ENCODE measurements around the gene JARID2.

Gene JARID2

DNA sequence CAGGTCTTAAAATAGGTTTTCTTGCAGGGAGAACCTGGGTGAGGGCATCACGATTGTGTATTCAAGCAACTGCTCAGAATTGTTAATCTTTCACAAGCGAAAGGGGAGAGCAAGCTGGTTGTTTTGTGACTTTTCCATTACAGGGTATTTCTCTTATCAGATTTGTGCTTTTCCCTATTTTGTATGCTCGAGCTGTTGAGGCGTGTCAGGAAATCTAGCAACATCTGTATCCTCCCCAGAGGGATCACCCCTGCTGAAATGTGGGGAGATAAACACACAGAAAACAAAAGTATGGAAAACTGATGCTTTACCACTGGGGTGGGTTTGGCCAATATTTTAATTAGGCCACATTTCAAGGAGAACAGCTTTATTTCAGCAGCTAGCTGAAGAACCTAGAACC lies 230.0 kb downstream of the JARID2 start:
- Histone ChIP-seq H3K36me3 (ENCODE audit: control insufficient read depth in 5 of 5, insufficient read depth in 5 of 5, low read length in 5 of 5) (peaks cover 0 to 8% (median 5%) of the 10 kb centered on the region in 5 donors), H3K9me3 (ENCODE audit: control insufficient read depth in 5 of 5, low read length in 5 of 5) (no peaks in the 10 kb centered on the region), H3K27me3 (ENCODE audit: control insufficient read depth in 5 of 5, insufficient read depth in 4 of 5, low read length in 5 of 5) (no peaks in the 10 kb centered on the region), H3K9ac (ENCODE audit: low read length in 5 of 5) (no peak overlapping the region), H3K27ac (ENCODE audit: low read depth, low read length) (no peak overlapping the region), H3K4me3 (ENCODE audit: low read depth in 1 of 5, low read length in 5 of 5) (no peak overlapping the region), H3K4me1 (ENCODE audit: control insufficient read depth in 5 of 5, insufficient read depth in 5 of 5, low read length in 5 of 5) (peaks cover 0 to 40% (median 3%) of the 10 kb centered on the region in 5 donors)

DNA sequence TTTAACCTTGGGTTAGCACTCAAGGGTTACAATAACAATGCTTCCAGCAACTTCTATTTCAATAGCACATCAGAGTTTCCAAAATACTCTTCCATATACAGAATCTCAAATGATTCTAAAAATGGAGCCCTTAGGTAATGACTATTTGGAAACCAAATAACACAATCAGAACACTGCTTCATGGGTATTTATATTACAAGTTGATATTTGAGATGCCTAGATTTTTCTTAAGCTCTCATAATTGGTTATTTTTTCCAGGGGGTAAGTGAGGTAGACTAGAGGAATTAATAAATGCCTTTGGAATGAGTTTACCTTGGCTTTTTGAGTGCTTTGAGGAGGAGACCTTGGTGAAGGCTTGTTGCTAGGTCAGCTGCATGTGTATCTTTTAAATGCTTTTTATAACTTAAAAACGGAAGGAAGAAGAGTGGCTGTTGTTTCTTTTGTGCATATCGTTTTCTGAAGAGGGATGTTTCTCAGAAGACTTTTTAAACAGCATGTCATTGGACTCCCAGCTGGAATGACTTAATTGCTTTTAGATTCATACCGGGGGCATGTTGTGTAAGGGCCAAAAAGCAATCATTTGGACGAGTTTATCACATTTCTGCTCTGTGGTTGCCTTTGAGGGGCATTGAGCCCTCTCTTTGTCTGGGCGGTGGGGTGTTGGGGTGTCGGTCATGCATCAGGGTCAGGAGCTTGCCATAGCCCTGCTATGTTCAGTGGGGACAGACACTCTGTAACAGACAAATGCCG lies 230.9 kb downstream of the JARID2 start:
- Histone ChIP-seq H3K9me3 (ENCODE audit: control insufficient read depth in 5 of 5, low read length in 5 of 5) (no peaks in the 10 kb centered on the region), H3K4me1 (ENCODE audit: control insufficient read depth in 5 of 5, insufficient read depth in 5 of 5, low read length in 5 of 5) (peaks cover 0 to 40% (median 3%) of the 10 kb centered on the region in 5 donors), H3K4me3 (ENCODE audit: low read depth in 1 of 5, low read length in 5 of 5) (no peak overlapping the region), H3K27me3 (ENCODE audit: control insufficient read depth in 5 of 5, insufficient read depth in 4 of 5, low read length in 5 of 5) (no peaks in the 10 kb centered on the region), H3K9ac (ENCODE audit: low read length in 5 of 5) (no peak overlapping the region), H3K36me3 (ENCODE audit: control insufficient read depth in 5 of 5, insufficient read depth in 5 of 5, low read length in 5 of 5) (peaks cover 0 to 6% (median 5%) of the 10 kb centered on the region in 5 donors), H3K27ac (ENCODE audit: low read depth, low read length) (no peak overlapping the region)

DNA sequence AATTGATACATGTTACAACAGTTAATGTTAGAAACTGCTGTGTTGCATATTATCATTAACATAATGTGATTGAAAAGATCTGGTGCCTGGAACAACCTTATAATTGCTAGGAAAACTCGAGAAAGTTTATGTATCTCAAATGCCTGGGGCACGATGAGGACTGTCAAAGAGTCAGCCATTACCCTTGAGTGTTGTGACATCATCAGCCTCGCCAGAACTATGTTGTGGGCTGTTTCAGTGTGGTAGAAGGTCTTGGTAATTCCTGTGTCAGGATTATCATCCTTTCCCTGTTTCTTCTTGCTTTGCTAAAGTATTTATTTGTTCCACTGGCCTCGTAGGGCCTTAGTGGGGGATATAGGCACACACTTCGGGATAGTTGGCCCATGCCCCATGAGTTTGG lies 231.9 kb downstream of the JARID2 start:
- Histone ChIP-seq H3K4me1 (ENCODE audit: control insufficient read depth in 5 of 5, insufficient read depth in 5 of 5, low read length in 5 of 5) (peaks cover 0 to 36% (median 3%) of the 10 kb centered on the region in 5 donors), H3K9me3 (ENCODE audit: control insufficient read depth in 5 of 5, low read length in 5 of 5) (no peaks in the 10 kb centered on the region), H3K27ac (ENCODE audit: low read depth, low read length) (no peak overlapping the region), H3K9ac (ENCODE audit: low read length in 5 of 5) (no peak overlapping the region), H3K4me3 (ENCODE audit: low read depth in 1 of 5, low read length in 5 of 5) (no peak overlapping the region), H3K36me3 (ENCODE audit: control insufficient read depth in 5 of 5, insufficient read depth in 5 of 5, low read length in 5 of 5) (peaks cover 0 to 6% (median 5%) of the 10 kb centered on the region in 5 donors), H3K27me3 (ENCODE audit: control insufficient read depth in 5 of 5, insufficient read depth in 4 of 5, low read length in 5 of 5) (no peaks in the 10 kb centered on the region)

DNA sequence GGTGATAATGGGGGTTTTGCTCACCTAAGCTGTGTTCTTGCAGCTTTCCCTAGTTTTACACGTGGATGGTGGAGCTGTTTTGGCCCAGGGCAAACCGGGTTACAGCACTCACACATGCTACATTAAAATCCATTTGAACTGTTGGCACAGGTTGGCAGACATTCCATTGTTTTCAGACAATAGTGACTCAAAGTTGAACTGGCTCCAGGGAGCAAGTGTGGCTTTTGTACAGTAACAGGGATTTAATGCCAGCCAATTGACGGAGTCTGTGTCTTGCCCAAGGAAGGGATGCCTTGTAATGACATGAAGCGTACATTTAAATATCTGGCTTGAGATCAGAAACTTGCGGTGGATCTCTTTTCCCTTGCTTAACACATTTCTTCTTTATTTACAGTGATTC lies 233.9 kb downstream of the JARID2 start:
- no peak overlapping the region for H3K4me3 ChIP-seq (ENCODE audit: low read depth in 1 of 5, low read length in 5 of 5)
- H3K9ac ChIP-seq (ENCODE audit: low read length in 5 of 5), result no peak overlapping the region
- no peaks in the 10 kb centered on the region for H3K9me3 ChIP-seq (ENCODE audit: control insufficient read depth in 5 of 5, low read length in 5 of 5)
- peaks cover 0 to 6% (median 5%) of the 10 kb centered on the region in 5 donors for H3K36me3 ChIP-seq (ENCODE audit: control insufficient read depth in 5 of 5, insufficient read depth in 5 of 5, low read length in 5 of 5)
- no peaks in the 10 kb centered on the region for H3K27me3 ChIP-seq (ENCODE audit: control insufficient read depth in 5 of 5, insufficient read depth in 4 of 5, low read length in 5 of 5)
- peaks cover 0 to 22% (median 3%) of the 10 kb centered on the region in 5 donors for H3K4me1 ChIP-seq (ENCODE audit: control insufficient read depth in 5 of 5, insufficient read depth in 5 of 5, low read length in 5 of 5)
- no peak overlapping the region for H3K27ac ChIP-seq (ENCODE audit: low read depth, low read length)

DNA sequence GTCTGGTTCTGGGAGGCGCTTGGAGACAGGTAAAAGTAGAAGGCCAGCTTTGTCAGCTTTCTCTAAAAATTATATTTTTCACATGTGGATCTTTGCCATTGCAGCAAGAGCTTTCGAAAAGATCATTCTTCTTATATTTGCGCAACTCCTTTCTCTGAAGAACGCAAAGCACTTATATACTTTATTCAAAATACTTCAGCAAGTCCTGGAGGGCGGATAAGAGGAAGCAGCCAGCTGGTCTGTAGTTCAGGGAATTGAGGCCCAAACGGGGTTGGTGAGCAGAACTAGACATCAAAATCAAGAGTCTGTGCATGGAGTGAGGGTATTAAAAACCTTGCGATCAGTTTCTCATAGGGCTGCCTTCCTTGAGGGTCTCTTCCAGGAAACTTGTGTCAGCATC lies 234.7 kb downstream of the JARID2 start:
- Histone ChIP-seq H3K4me1 (ENCODE audit: control insufficient read depth in 5 of 5, insufficient read depth in 5 of 5, low read length in 5 of 5) (peaks cover 0 to 22% (median 3%) of the 10 kb centered on the region in 5 donors), H3K9me3 (ENCODE audit: control insufficient read depth in 5 of 5, low read length in 5 of 5) (no peaks in the 10 kb centered on the region), H3K4me3 (ENCODE audit: low read depth in 1 of 5, low read length in 5 of 5) (no peak overlapping the region), H3K9ac (ENCODE audit: low read length in 5 of 5) (no peak overlapping the region), H3K27me3 (ENCODE audit: control insufficient read depth in 5 of 5, insufficient read depth in 4 of 5, low read length in 5 of 5) (no peaks in the 10 kb centered on the region), H3K27ac (ENCODE audit: low read depth, low read length) (no peak overlapping the region), H3K36me3 (ENCODE audit: control insufficient read depth in 5 of 5, insufficient read depth in 5 of 5, low read length in 5 of 5) (peaks cover 0 to 1% (median under 1%) of the 10 kb centered on the region in 5 donors)

DNA sequence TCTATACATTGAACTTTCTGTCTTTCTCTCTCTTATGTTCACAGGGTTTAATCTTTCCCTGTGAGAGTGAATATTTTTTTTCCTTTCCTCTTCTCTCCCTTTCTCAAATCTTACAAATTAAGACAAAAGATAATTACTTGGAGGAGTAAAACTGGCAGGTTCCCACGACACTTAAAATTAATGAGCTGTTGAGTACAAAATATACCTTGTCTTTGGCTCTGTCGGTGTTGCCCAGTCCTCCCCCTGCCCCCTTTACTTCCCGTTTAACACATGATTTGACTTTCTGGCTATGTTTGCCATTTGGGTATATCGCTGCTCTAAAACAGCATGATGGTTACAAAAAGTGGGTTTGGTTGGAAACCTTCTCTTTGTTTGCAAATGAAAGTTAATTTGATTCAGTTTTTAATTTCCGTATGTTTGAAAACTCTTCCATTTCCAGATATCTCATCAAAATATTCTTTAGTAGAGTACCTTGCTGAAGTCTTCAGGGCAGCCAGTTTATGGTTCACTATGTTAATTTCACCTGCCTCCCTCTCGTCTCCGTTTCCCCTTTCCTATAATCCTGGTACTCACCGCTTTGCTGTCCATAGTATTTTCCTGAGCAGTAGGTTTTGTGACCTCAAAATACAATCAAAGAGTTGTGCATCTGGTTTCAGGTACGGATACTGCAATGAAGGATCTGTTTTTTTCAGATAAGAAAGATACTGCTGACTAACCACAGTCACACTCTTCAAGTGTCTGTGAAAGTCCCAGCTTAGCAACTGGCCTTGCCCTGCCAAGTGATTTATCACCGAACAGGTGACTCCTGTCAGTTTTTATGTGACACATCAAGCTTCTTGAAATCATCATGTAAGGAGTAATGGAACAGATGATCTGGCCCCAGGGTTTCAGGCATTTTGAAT lies 235.8 kb downstream of the JARID2 start:
- Histone ChIP-seq H3K4me1 (ENCODE audit: control insufficient read depth in 5 of 5, insufficient read depth in 5 of 5, low read length in 5 of 5) (peaks cover 0 to 11% (median 0%) of the 10 kb centered on the region in 5 donors), H3K9ac (ENCODE audit: low read length in 5 of 5) (no peak overlapping the region), H3K4me3 (ENCODE audit: low read depth in 1 of 5, low read length in 5 of 5) (no peak overlapping the region)

DNA sequence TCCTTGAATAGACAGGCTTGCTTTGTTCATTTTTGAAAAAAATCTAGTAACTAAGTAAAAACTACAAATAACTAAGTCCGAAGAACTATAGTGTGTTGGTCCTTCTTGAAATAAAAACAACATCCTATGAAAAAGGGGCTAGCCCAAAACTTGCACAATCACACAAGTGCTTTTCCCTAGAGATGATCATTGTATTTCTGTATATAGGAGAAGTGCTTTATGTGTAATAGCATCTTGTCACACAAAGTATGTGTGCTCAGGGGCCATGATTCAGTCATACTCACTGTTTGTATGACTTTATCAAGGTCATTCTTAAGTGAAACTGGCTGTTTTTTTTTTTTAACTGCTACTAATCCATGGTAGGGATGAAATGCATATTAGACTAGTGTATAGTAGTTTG lies 237.2 kb downstream of the JARID2 start:
- H3K4me1 ChIP-seq (ENCODE audit: control insufficient read depth in 5 of 5, insufficient read depth in 5 of 5, low read length in 5 of 5), result peaks cover 0 to 6% (median 0%) of the 10 kb centered on the region in 5 donors

More for the DNA sequence above, 235.8 kb downstream of the JARID2 start:
- no peaks in the 10 kb centered on the region for H3K27me3 ChIP-seq (ENCODE audit: control insufficient read depth in 5 of 5, insufficient read depth in 4 of 5, low read length in 5 of 5)
- no peaks in the 10 kb centered on the region for H3K36me3 ChIP-seq (ENCODE audit: control insufficient read depth in 5 of 5, insufficient read depth in 5 of 5, low read length in 5 of 5)
- H3K9me3 ChIP-seq (ENCODE audit: control insufficient read depth in 5 of 5, low read length in 5 of 5), result no peaks in the 10 kb centered on the region
- H3K27ac ChIP-seq (ENCODE audit: low read depth, low read length), result no peak overlapping the region

DNA sequence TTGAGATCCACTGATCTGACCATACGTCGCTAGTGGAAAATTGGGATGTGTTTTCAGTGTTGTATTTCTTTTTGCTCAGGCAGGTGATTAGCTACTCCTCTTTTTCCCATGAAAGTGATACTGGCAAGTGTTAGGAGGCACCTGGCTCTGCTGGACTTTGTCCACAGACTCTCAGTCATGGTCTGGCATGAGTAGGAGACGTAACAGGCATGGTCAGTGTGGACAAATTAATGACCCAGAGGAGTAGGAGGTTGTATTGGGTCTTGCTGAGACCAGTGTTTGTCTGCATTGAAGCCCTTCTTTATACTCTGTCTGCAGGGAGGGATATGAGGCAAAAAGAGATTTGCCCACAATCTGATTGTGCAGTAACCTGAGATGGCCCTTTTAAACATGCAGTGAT lies 238.3 kb downstream of the JARID2 start:
- Histone ChIP-seq H3K4me3 (ENCODE audit: low read depth in 1 of 5, low read length in 5 of 5) (no peak overlapping the region), H3K27me3 (ENCODE audit: control insufficient read depth in 5 of 5, insufficient read depth in 4 of 5, low read length in 5 of 5) (no peaks in the 10 kb centered on the region), H3K4me1 (ENCODE audit: control insufficient read depth in 5 of 5, insufficient read depth in 5 of 5, low read length in 5 of 5) (peaks cover 0 to 6% (median 0%) of the 10 kb centered on the region in 5 donors), H3K9me3 (ENCODE audit: control insufficient read depth in 5 of 5, low read length in 5 of 5) (no peaks in the 10 kb centered on the region), H3K36me3 (ENCODE audit: control insufficient read depth in 5 of 5, insufficient read depth in 5 of 5, low read length in 5 of 5) (peaks cover 0 to 20% (median 19%) of the 10 kb centered on the region in 5 donors), H3K9ac (ENCODE audit: low read length in 5 of 5) (no peak overlapping the region), H3K27ac (ENCODE audit: low read depth, low read length) (no peak overlapping the region)

More for the DNA sequence above, 237.2 kb downstream of the JARID2 start:
- Histone ChIP-seq H3K27ac (ENCODE audit: low read depth, low read length) (no peak overlapping the region), H3K9ac (ENCODE audit: low read length in 5 of 5) (no peak overlapping the region), H3K4me3 (ENCODE audit: low read depth in 1 of 5, low read length in 5 of 5) (no peak overlapping the region), H3K36me3 (ENCODE audit: control insufficient read depth in 5 of 5, insufficient read depth in 5 of 5, low read length in 5 of 5) (peaks cover 0 to 10% (median 9%) of the 10 kb centered on the region in 5 donors), H3K9me3 (ENCODE audit: control insufficient read depth in 5 of 5, low read length in 5 of 5) (no peaks in the 10 kb centered on the region), H3K27me3 (ENCODE audit: control insufficient read depth in 5 of 5, insufficient read depth in 4 of 5, low read length in 5 of 5) (no peaks in the 10 kb centered on the region)

DNA sequence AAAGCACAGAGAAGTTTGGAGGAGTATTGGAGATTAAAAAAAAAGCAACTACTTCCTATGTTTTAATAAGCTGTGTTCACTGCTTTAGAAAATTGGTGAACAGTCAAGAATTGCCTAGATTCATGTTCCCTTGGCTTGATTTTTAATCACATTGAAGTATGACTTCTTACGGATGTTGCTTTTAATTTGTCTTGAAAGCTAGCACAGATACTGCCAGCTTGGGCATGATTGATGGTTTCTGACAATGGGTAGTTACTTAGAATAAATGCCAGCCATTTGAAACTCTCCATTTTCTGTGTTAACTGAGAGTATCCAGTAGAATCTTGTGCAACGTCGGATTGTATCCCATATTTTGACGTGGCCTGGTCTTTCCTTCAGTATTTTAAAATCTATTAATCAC lies 239.0 kb downstream of the JARID2 start:
- H3K9me3 ChIP-seq (ENCODE audit: control insufficient read depth in 5 of 5, low read length in 5 of 5), result no peaks in the 10 kb centered on the region
- H3K36me3 ChIP-seq (ENCODE audit: control insufficient read depth in 5 of 5, insufficient read depth in 5 of 5, low read length in 5 of 5), result peaks cover 0 to 25% (median 25%) of the 10 kb centered on the region in 5 donors
- no peak overlapping the region for H3K9ac ChIP-seq (ENCODE audit: low read length in 5 of 5)
- H3K27me3 ChIP-seq (ENCODE audit: control insufficient read depth in 5 of 5, insufficient read depth in 4 of 5, low read length in 5 of 5), result no peaks in the 10 kb centered on the region
- no peak overlapping the region for H3K27ac ChIP-seq (ENCODE audit: low read depth, low read length)
- peaks cover 0 to 2% (median 0%) of the 10 kb centered on the region in 5 donors for H3K4me1 ChIP-seq (ENCODE audit: control insufficient read depth in 5 of 5, insufficient read depth in 5 of 5, low read length in 5 of 5)
- no peak overlapping the region for H3K4me3 ChIP-seq (ENCODE audit: low read depth in 1 of 5, low read length in 5 of 5)

DNA sequence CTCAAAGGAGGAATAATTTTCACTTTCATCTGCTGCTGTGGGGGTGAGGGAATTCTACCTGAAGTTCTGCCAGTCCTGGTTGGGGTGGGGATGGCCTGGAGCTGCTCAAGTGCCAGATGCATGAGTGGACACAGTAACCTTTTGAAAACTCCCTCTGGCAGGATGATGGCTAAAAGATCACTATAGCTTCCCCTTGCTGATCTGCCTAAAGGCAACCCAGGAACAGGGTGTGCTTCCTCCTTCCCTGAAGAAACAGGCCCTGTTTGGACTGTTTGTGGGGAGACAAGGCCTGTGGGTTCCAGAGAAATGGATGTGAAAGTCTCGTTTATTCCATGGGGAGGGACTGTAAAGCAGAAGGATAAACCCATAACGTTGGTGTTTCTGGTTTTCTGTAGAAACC lies 240.1 kb downstream of the JARID2 start:
- Histone ChIP-seq H3K9ac (ENCODE audit: low read length in 5 of 5) (no peak overlapping the region), H3K36me3 (ENCODE audit: control insufficient read depth in 5 of 5, insufficient read depth in 5 of 5, low read length in 5 of 5) (peaks cover 0 to 25% (median 25%) of the 10 kb centered on the region in 5 donors), H3K4me3 (ENCODE audit: low read depth in 1 of 5, low read length in 5 of 5) (no peak overlapping the region), H3K27me3 (ENCODE audit: control insufficient read depth in 5 of 5, insufficient read depth in 4 of 5, low read length in 5 of 5) (no peaks in the 10 kb centered on the region), H3K27ac (ENCODE audit: low read depth, low read length) (no peak overlapping the region), H3K9me3 (ENCODE audit: control insufficient read depth in 5 of 5, low read length in 5 of 5) (no peaks in the 10 kb centered on the region), H3K4me1 (ENCODE audit: control insufficient read depth in 5 of 5, insufficient read depth in 5 of 5, low read length in 5 of 5) (no peaks in the 10 kb centered on the region)
